NCI-H774 (cell line): Measurements from ENCODE around the gene DGCR6L.
A peak's percentile ranks its signal among the peaks of the same experiment; 100 is the strongest.
"Not testable (repeated sequence)": the region's sequence is repeated elsewhere in the genome, so short reads cannot be mapped to it uniquely, and the experiment has no call there.

Experiments
- DNase-seq: peaks from one replicate; lab custom pipeline; 2025; lab: John Stamatoyannopoulos, UW

DGCR6L gene

GRCh38 chr22:20275325-20275724 lies 44.5 kb downstream of the DGCR6L start:
- not testable (repeated sequence) for DNase-seq

GRCh38 chr22:20274374-20274773 lies 45.5 kb downstream of the DGCR6L start:
- DNase-seq = not testable (repeated sequence)

GRCh38 chr22:20273758-20274181 lies 46.1 kb downstream of the DGCR6L start:
- no peak for DNase-seq

- no peak for DNase-seq
These were observed 47.2 kb downstream of the DGCR6L start for GRCh38 chr22:20272700-20273099.

- DNase-seq = no peak
These were observed 47.7 kb downstream of the DGCR6L start for GRCh38 chr22:20272174-20272573.

GRCh38 chr22:20271114-20271994 lies 48.5 kb downstream of the DGCR6L start:
- no peak for DNase-seq

GRCh38 chr22:20270190-20271113 lies 49.4 kb downstream of the DGCR6L start:
- not testable (repeated sequence) for DNase-seq

- not testable (repeated sequence) for DNase-seq
These were observed 50.2 kb downstream of the DGCR6L start for GRCh38 chr22:20269673-20270072.

- DNase-seq = not testable (repeated sequence)
These were observed 50.7 kb downstream of the DGCR6L start for GRCh38 chr22:20269201-20269600.

- peak; percentile 19 for DNase-seq
These were observed 51.4 kb downstream of the DGCR6L start, which contains the start of gene RTN4R for GRCh38 chr22:20268279-20269012. TSS of gene RTN4R (minus strand) at chr22:20268318. CDS start at chr22:20268092, 226 bp downstream.

GRCh38 chr22:20267441-20268278 lies 52.2 kb downstream of the DGCR6L start:
- DNase-seq = no peak

GRCh38 chr22:20266667-20267440 lies 53.0 kb downstream of the DGCR6L start:
- not testable (repeated sequence) for DNase-seq

- DNase-seq = not testable (repeated sequence)
These were observed 53.8 kb downstream of the DGCR6L start for GRCh38 chr22:20265772-20266666.

GRCh38 chr22:20264614-20265452 lies 55.0 kb downstream of the DGCR6L start:
- DNase-seq = no peak
